Endothelial cell of umbilical vein (primary cell): ENCODE measurements around the gene TBX5.

ENCODE experiments used
- CTCF ChIP-seq, 2 donors: IDR thresholded peaks; 1 replicate in 1 of 2; 2 replicates in 1 of 2; pipeline ENCODE4 v1.5.1; 2011; ENCODE audit warnings: low read length in 2 of 2, mild to moderate bottlenecking in 2 of 2, moderate library complexity in 2 of 2, control low read depth in 1 of 2, inconsistent platforms in 1 of 2, low read depth in 1 of 2; ENCODE audit not compliant: insufficient read depth in 1 of 2; ENCODE audit errors: extremely low read depth in 1 of 2
- EZH2 ChIP-seq: IDR thresholded peaks from 2 replicates; pipeline ENCODE4 v1.6.1; 2012; ENCODE audit warnings: borderline replicate concordance, low read depth, mild to moderate bottlenecking, moderate library complexity, low read length, inconsistent platforms; ENCODE audit not compliant: severe bottlenecking
- FOS ChIP-seq: IDR thresholded peaks from 2 replicates; pipeline ENCODE4 v1.6.1; 2011; ENCODE audit warnings: mild to moderate bottlenecking, low read length, moderate library complexity, borderline replicate concordance; ENCODE audit not compliant: insufficient read depth
- JUN ChIP-seq: IDR thresholded peaks from 2 replicates; pipeline ENCODE4 v1.6.1; 2011; ENCODE audit warnings: borderline replicate concordance, low read depth; ENCODE audit not compliant: insufficient read length, insufficient read depth
- MAX ChIP-seq: IDR thresholded peaks from 2 replicates; pipeline ENCODE4 v1.6.1; 2011; ENCODE audit not compliant: insufficient read depth, insufficient read length
- MYC ChIP-seq: IDR thresholded peaks from one replicate; pipeline ENCODE4 v1.6.1; 2011; ENCODE audit warnings: mild to moderate bottlenecking, low read depth, low read length
- POLR2A ChIP-seq: IDR thresholded peaks from 2 replicates; pipeline ENCODE4 v1.6.1; 2012; ENCODE audit warnings: low read depth, mild to moderate bottlenecking, control low read depth, low read length
- POLR2AphosphoS5 ChIP-seq: IDR thresholded peaks from 2 replicates; pipeline ENCODE4 v1.6.1; 2012; ENCODE audit warnings: low read depth, mild to moderate bottlenecking, control low read depth, low read length, moderate library complexity; ENCODE audit not compliant: insufficient read depth

GRCh38 chr12:114361992-114362391 lies 44.0 kb downstream of the TBX5 start:
- TF ChIP-seq CTCF (IDR thresholded peaks at IDR 0.05; ENCODE audit: extremely low read depth in 1 of 2, insufficient read depth in 1 of 2, low read depth in 1 of 2, low read length in 2 of 2) = no peak
- no peak for TF ChIP-seq POLR2AphosphoS5
- no peak for TF ChIP-seq EZH2
- no peak for TF ChIP-seq MAX
- TF ChIP-seq POLR2A = no peak
- no peak for TF ChIP-seq MYC
- TF ChIP-seq FOS = no peak
- TF ChIP-seq JUN = no peak
